Measurements from ENCODE around the gene GALNT6.

GALNT6 gene

DNA sequence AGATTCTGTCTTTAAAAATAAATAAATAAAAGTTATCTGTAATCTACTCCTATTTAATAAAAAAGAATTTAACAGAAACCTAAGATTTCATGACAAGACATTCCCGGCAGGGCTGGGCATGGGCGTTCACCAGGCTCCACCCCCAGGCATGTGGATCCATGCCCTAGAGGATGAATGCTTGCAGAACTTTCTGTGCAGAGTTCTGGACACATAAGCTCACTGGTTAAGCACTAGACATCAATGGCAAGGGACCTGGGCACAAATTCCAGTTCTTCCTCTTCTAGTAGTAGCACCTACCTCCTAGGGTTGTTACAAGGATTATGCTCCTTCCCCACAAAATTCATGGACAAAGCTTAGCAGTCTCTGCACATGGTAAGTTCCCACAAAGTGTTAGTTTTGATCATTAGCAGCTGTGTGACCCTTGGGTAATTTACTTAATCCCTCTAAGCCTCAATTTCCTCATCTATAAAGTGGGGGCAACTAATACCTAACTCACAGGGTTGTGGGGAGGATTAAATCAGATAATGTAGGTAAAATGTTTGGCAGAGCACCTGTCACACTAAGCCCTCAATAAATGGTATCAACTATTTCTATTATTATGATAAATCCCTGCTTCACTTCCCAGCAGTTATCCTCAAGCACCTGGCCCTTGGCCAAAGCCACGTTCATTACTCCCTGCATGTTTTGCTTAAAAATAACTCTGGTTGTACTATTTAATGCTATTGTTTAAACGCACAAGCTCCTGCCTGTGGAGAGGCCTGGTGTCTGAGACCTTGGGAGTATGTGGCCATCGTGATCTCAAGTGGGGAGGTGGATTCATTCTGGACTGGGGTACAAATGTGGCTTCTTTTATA, 9.8 kb downstream of the GALNT6 start:
- no peak for DNase-seq

DNA sequence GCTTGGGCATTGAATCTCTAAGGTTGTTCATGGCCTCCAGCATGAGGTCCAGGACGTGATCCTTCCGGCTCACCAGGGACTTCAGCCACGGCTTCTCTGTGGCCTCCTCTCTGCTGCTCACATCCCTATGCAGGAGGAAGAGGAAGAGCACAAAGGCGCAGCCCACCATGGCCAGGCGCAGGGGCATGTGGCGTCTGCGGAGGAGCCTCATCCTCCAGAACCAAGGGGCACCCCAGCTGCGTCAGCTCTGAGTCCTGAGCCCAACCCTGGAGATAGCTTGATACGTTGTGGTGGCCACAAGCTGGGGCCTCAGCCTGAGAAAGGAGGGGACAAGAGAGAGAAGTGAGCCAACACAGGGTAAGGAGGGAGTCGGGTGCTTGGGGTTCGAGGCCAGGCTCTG, 11.6 kb downstream of the GALNT6 start:
- no peak for DNase-seq

DNA sequence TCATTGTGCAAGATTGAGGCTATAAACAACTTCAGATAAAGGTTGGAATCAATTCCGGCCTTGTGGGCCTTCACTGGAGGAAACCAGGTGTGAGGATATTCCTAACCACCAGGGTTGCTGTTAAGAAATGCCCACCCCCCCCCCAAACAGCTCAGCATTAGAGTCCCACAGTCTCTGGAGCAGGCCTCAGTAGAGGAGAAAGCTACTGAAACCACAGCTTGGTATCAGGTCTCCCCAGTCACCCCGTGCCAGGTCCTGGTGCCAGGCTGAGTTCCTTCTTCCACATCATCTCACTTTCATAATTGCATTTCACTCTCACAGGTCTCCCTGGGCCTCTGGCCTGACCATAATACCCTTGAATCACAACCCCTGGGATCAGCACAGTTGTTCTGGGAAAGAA, 12.5 kb downstream of the GALNT6 start:
- no peak for DNase-seq

DNA sequence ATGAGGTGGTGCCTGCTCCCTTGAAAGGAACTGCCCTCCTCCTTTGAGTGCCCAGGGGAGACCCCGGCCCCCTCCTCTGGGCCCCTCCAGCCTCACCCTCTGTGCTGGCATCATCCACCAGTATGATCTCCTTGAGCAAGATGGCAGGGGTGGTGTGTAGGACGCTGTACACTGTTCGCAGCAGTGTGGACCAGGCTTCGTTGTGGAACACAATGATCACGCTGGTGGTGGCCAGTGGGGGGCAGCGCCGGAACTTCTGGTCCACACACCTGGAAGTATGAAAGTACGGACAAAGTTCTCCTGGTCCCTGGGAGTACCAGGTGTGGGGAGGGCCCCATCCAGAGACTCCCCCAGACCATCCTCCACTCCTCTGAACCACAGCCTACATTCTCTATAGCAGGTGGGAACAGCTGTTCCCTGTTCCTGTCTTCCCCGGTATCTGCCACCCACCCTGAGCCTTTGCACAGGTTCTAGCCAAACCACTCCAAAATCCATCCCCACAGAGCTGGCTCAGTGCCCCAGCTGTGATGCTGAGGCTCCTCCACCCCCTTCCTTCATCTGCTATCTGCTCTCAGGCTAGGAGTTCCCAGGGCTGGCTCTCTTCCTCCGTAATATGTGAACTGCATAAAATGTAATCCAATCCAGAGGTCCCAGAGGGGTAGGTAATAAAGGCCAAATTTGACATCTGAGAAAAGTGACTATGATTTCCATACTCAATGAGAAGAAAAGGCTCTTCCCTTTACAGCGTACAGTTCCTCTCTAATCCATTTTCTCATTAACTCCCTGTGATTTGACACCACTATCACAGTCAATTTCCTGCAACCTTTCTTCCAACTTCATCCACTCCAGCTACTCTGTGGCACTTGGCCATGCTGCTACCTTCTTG, 13.9 kb downstream of the GALNT6 start:
- DNase-seq = no peak

DNA sequence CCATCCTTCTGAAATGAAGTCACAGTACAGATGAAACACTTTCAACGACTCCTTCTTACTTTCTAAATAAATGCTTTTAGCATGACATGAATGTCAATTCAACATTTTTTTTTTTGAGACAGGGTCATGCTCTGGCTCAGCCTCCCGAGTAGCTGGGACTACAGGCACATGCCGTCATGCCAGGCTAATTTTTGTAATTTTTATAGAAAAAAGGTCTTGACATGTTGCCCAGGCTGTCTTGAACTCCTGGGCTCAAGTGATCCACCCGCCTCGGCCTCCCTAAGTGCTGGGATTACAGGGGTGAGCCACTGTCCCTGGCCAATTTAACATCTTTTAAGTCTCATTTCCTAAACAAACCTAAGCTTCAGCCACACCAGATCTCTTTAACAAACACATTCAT, 16.4 kb downstream of the GALNT6 start:
- DNase-seq = no peak

DNA sequence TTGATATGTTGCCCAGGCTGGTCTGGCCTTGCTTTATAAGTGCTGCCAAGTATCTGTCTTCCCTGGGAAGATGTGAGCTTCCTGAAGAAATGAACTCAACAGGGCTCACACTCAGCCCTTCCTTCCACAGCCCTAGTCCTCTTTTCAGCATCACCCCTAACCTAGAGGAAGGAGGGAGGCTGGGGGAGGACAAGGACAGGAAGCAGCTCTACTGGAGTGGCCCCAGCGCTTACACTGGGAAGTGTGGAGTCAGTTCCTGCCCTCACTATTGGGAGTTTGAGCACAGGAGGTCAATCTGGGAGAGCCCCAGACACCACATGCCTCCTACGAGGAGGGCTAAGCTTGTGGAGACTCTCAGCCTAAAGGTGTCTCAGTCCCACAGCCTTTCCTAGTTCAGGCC, 16.8 kb downstream of the GALNT6 start:
- DNase-seq = no peak

DNA sequence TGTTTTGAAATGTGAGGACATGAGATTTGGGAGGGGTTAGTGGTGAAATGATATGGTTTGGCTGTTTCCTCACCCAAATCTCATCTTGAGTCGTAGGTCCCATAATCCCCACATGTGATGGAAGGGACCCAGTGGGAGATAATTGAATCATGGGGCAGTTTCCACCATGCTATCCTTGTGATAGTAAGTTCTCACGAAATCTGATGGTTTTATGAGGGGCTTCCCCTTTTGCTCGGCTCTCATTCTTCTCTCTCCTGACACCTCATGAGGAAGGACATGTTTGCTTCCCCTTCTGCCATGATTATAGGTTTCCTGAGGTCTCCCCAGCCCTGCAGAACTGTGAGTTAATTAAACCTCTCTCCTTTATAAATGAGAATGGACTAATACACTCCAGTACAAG, 18.0 kb downstream of the GALNT6 start:
- DNase-seq = no peak

DNA sequence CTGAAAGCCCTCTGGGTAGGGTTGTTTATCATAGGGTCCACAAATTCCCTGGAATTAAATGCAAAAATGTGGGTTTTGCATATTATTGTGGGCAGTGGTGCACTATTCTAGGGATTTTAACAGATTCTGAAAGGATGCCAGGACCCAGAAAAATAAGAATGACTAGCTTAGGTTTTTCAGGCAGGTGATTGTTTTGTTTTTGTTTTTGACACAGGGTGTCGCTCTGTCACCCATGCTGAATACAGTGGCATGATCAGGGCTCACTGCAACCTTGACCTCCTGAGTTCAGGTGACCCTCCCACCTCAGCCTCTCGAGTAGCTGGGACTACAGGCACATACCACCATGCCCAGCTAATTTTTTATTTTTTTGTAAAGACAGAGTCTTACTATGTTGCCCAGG, 19.2 kb downstream of the GALNT6 start:
- DNase-seq = no peak

DNA sequence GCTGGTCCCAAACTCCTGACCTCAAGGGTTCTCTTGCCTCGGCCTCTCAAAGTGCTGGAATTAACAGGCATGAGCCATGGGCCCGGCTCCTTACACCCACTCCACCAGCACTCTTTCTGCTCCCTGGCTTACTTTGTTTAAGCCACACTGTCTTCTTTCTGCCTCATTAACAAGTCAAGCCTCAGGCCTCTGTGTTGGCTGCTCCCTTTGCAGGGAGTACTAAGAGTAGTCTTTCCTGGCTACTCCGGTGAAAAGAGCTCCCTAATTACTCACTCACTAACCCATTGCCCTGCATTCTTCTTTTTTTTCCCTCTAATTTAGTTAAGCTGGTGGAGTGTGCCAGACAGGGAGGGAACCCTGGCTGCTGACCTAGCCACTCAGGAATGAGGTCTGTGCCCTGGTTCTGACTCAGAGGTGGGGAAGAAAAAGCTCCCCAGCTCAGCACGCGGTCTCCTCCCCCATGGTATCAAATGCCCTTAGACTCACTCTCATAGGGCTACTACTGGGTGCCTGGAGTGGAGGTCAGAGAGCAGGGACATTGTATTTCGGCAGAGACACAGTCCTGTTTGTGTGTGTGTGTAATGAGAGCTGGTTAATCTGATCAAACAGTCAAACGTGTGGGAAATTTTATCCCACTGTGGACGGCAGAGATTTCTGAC, 19.8 kb downstream of the GALNT6 start:
- DNase-seq = no peak

DNA sequence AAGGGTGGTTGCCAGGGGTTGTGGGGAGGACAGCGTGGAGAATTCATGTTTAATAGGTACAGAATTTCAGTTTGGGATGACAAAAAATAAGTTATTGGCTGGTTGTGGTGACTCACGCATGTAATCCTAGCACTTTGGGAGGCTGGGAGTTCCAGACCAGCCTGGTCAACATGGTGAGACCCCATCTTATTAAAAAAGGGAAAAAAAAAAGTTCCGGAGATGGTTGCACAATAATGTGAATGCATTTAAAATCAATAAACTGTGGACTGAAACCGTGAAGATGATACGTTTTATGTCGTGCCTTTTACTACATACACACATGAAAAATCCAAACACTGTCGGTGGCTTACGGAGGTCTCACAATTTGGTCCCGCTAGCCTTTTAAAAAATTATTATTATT, 20.5 kb downstream of the GALNT6 start:
- no peak for DNase-seq

DNA sequence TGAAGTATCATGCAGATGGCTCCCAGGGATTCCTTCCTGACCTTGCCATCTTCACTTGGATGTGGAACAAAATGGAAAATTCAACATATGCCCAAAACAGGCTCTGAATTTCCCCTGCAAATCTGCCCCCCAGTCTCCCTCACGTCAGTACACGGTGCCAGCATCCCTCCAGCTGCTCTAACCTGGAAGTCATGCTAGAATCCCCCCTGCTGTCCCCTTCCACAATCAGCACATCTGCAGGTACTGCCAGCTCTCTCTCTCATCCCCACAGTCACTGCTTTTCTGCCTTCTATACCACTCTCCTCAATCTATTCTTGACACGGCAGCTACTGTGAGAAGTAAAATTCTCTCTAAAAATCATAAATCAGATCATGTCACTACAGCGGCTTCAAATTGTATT, 21.6 kb downstream of the GALNT6 start:
- DNase-seq = no peak

DNA sequence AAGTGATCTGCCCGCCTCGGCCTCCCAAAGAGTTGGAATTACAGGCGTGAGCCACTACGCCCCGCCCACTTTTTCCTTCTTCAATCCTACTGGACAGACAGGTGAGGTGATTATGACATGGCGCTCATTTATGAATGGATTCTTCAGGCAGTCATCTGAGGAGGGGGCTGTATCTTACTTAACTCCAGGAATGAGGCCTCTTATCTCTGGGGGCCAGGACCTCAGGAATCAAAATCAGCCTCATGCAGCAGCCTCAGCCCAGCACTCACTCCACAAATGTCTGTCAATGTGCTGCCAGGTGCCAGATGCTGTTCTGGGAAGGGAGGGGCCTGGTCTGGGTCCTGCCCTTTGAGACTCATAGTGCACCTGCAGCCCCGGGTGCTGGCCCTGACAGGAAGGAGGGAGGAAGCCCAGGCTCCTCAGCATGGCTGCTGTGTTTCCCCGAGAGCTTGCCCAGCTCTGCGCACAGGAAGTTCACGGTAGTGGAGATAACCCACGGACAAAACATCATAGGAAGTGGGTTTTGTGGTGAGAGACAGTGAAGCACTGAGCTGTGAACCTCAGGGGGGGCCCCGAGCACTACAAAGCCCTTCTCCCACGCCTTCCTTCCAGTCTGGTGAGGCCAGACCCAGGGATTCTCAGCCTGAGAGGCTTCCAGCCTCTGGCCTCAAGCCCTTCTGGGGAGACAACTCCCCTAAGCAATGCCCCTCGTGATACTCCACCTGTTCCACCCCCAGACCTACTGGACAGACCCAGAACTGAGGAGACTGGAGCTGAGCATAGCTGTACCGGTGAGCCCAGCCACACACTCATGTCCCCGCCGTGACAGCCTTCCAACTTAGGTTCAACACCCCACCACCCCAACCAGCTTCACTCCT, 22.3 kb downstream of the GALNT6 start:
- peak; percentile 74 for DNase-seq

DNA sequence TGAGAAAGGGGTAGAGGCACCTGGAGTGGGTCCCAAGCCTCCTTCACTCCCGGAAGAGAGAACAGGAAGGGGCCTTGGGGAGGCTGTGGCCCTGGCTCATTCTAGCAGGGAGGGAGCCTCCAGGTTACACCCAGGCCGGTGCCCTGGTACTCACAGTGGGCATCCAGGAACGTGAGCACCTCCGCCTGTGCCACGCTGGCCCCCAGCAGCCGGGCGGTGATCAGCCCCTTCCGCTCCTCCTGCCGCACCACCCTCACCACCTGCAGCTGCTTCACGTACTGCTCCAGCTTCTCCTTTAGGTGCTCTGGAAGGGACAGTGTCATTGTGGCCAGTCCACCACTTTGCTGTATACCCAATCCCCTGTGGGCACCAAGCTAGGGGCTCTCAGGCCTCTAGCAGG, 25.9 kb downstream of the GALNT6 start:
- no peak for DNase-seq

DNA sequence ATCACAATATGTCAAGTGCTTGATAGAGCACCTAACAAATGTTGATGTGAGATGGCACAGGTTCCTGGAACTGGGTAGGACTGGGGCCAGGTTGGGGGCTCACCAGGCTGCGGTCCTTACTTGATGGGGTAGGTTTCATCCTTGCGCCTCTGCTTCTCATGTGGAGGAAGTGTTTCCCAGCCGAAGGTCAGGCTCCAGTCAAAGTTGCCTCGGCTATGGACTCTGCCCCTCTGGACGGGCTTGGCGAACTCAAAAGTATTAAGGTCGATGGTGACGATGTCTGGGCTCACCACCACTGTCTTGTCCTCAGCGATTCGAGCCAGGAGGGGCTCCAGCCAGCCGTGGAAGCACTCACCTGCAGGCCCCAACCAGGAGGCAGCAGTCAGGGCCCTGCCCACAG, 27.2 kb downstream of the GALNT6 start:
- no peak for DNase-seq

DNA sequence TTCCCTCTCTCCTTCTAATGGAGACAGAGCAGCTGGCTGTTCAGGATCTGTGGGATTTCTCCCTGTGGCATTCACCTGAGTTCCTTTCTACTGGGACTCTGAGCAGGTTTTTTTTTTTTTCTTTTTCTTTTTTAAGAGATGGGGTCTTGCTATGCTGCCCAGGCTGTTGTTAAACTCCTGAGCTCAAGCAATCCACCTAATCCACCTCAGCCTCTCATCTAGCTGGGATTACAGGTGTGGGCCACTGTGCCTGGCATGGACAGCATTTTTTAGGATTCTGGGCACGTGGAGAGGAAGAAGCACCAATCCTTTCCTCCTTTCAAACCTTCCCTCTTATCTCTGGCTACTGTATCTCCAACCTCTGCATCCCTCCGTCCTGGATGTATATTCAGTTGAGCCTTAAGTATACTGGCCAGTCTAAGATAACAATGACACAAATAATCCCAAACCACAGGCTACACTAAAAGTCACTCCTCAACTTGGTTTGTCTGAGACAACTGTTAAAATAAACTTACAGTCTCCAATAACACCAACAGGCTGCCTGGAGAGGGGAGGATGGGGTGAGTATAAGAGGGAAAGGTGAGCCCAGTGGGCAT, 28.4 kb downstream of the GALNT6 start:
- DNase-seq = no peak

DNA sequence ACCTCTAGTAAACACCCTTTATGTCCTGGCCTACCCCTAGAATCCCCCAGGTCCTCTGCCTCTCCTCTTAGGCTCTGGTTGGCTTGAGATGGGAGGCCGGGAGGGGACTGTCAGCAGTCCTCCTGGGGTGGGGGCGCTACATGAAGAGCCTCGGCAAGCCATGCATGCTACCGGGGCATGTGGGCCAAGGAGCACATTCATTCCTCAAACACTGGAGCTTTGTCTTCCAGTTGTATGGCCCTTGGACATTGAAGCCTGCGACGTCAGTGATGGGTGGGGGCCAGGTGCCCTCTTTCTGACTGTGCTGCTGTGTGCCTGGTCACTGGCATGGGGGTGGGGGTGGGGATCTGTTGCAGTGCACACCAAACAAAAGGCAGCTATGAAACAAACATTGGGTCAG, 28.9 kb downstream of the GALNT6 start:
- DNase-seq = no peak

DNA sequence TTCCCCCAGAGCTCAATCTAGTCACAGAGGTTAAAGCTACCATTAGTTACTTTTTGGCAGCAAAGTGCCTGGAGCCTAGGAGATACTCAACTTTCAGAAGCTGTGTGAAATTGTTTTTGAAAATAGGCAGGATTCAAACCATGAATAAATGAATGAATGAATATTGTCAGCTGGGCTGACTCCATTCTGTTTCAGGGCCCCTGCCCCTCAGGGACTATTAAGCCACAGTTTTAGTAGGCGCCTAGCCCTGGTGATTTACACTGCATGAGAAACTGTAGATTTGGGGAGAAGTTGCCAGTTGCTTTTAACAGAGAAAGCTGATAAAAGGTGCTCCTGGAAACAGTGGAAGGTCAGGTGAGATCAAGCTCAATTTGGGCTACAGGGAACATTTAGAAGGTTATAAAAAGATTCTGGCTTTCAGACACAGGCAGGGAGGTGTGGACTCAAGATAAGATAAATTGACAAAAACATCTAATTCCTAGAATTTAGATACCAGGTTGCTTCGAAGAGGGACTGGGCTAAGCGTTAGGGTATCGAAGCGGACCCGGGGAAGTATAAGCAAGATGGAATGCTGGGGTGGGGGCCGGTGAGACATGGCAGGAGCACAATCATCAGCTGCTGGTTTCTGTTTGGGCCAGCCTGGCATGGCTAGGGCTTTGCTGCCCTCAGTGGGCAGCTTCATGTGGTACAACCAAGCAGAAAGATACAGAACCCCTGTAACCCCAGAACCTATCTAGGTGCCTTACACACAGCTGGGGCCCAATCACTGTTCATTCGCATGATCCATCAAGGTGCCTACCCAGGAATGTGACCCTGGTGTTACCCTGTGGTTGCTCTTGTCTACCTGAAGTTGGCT, 29.8 kb downstream of the GALNT6 start:
- DNase-seq = no peak

DNA sequence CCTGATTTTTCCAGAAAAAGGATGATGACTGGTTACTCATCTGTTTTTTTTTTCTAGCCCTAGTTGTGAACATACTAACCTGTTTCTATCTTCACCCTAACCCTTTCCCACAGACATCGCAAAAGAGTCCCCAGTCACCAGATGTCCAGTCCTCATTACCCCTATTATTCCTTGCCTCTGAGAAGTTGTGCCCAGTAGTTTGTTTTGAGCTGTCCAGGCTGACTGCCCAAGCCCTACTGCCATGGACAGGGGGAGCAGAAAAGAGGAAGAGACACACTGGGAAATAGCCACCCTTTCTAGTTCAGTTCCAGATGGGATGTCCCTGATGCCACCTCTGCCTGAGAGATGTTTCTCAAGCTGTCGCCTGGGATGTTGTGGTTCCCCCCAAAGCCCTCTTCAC, 30.9 kb downstream of the GALNT6 start:
- no peak for DNase-seq

DNA sequence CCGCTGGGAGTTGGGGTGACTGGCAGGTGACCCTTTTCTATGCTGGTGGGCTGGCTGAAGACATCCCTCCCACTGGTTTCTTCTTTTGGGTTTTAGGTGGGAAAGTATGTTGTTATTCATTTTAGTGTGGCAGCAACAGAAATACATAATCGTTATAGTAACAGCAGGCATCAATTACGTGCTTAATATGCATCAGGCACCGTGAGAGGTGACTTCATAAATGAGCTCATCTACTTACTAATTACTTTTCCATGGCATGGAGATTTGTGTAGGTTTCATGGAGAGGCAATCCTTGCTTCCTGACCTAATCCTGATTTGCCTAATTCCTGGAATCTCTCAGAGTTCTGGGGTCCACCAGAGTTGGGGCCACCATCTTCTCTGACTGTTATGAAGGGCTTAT, 31.4 kb downstream of the GALNT6 start:
- DNase-seq = no peak

DNA sequence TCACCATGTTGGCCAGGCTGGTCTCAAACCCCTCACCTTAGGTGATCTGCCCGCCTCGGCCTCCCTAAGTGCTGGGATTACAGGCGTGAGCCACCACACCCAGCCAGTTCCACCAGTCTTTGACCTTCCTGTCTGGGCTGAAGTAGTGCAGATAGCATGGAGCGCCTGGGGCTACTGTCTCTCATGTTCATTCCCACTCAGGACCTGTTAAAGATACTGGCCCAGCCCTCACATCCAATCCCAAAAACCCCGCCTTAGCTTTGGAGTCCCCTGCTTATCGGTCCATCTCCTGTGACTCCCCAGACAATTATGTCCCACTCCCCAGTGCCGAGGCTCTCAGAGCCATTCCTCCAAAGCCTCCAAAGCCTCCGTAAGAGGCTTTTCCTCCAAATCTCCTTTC, 32.7 kb downstream of the GALNT6 start:
- no peak for DNase-seq

DNA sequence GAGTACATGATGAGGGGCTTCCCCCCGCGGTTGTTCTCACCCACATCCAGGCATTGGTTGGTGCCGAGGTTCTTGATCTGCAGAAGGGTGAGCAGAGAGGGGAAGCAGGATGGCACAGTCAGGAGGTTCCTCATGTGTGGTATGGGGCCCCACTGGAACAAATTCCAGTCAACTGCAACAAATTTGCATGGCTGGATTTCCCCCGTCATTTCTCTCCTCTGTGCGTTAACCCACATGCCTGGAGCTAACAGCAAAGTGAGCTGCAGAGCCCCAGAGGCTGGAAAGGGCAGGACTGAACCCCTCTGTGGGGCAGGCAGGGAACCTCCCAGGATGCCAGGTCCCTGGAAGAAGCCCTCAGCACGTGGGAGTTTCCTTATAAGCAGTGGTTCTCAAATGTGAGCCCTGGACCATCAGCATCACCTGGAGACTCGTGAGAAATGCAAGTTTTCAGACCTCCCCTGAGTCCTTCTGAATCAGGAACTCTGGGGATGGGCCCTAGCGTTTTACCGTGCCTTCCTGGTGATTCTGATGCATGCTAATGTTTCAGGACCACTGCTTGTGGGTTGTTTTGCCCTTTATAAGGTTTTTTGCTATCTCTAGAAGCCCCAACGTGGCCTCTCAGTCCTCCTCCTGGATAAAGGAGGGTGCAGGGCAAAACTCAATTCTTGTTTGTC, 33.7 kb downstream of the GALNT6 start:
- no peak for DNase-seq

Data from activated naive CD4-positive, alpha-beta T cell treated with anti-CD3 and anti-CD28 coated beads, Interleukin-2, amount 50 U/mL, for 16 hours (primary cell).